Measurements from ENCODE around the gene KLHL29.

GRCh38 chr2:23423062-23423872 lies 38.3 kb downstream of the KLHL29 start:
- TF ChIP-seq CTCF (IDR thresholded peaks at IDR 0.05 in 8 of 11, conservative IDR thresholded peaks at IDR 0.05 in 3 of 11) (no peak), POLR2AphosphoS5 (IDR thresholded peaks at IDR 0.05) (no peak), POLR2A (IDR thresholded peaks at IDR 0.05) (no peak)
